Mucosa of gallbladder (tissue), 1 donor: ENCODE results near the gene CSKMT. TPM values are rescaled to one million over a fixed set of nuclear protein-coding genes. Genes with fewer than 3 reads are reported as not detected.
"Not testable (repeated sequence)": the region's sequence is repeated elsewhere in the genome, so short reads cannot be mapped to it uniquely, and the experiment has no call there.

Experiments
- DNase-seq: peaks from one replicate; pipeline ENCODE4 v3.0.0-alpha.2; 2020; ENCODE audit warnings: low spot score
- total RNA-seq: library from RNA; stranded (reverse); gene quantifications from one replicate; pipeline ENCODE4 v1.2.1, GENCODE V29; 2021
- donor health status: DM: no; HTN: no; CAD: no.

CSKMT gene
- total RNA-seq, 1 donor from 2014 or later, result 10.6 TPM

GRCh38 chr11:62688491-62688890 lies 23.4 kb downstream of the CSKMT start:
- DNase-seq, result no peak

DNA sequence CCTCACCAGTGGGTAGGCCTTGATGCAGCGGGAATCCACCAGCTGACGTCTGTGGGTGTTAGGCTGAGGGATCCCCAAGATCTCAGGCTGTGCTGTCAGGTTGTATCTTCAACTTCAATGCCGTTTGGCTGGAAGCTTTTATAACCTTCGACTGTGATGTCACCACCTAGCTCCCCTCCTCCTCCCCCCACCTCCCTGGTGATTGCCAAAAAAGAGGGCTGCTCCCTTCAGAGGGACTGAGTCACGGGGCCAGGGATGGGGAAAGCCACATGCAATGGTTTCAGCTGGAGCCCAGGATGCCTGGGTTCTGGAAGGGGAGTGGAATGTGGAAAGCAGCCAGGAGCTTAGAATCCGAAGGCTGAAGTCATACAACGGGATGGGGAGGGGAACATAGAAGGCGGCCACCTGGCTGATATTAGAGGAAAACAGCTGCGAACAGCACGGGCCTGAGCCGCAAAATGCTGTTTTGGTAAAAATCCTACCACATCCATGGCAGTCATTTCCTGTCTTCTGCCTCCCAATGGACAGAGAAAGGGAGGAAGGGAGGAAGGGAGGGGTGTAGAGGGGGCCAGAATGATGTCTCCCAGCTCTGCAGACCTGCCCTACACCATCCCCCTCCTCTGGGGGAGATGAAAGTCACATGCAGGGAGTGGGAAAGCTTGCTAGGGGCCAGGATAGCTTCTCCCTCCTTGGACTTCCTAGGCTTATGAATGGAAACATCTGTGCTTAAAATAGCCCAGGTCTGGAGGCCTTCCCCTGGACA lies 24.5 kb downstream of the CSKMT start, which contains the start of gene LRRN4CL:
Gene LRRN4CL, minus strand, starts transcription at position 110 of the 763 bp plus-strand sequence. CDS start 1,022 bp downstream, outside the sequence.
- DNase-seq, result peak; percentile 65

DNA sequence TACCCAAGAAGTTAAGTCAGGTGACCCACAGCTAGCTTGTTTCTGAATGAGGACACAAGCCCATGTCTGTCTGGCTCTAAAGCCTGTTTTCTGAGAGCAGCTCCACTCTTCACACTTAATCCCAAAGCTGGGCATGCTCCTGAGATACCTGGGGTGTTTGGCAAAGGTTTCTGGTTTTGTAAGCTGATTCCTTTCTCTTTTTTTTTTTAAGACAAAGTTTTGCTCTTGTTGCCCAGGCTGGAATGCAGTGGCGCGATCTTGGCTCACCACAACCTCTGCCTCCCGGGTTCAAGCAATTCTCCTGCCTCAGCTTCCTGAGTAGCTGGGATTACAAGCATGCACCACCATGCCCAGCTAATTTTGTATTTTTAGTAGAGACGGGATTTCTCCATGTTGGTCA lies 28.5 kb downstream of the CSKMT start:
- DNase-seq, result not testable (repeated sequence)

- peak; percentile 77 for DNase-seq
These were observed 29.5 kb downstream of the CSKMT start for GRCh38 chr11:62694455-62695167.

DNA sequence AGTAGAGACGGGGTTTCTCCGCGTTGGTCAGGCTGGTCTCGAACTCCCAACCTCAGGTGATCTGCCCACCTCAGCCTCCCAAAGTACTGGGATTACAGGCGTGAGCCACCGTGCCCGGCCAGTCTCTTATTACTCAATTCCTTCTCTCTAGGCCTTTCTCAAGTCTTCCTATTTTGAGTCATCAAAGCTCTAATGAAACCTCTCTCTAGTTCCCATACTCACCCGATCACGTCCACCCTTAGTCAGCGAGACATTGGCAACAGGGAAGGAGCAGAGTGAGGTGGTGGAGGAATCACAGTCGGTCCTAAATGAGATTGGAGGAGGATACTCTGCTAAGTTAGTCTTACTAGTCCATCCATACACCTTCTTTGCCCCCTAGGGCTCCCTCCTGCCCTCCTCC lies 37.1 kb downstream of the CSKMT start:
- no peak for DNase-seq

- DNase-seq, result not testable (repeated sequence)
These were observed 38.8 kb downstream of the CSKMT start for GRCh38 chr11:62703921-62704320.

DNA sequence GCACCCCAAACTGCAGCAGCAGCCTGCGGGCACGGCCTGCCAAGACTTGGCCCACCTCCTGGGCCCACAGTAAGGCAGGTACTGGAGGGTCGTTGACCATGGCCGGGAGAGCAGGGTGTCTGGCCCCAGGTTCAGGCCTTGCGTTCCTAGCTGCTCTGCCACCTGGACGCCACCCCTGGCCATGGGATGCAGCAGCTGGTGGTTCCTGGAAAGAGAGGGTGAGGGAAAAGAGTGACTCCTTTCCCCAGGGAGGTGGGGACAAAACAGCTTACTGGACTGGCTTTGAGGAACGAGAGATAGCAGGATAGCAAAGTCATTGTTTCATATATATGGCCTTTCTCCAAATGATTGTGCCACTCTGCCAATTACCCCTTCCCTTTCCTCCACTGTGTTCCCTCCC lies 40.3 kb downstream of the CSKMT start:
- no peak for DNase-seq

DNA sequence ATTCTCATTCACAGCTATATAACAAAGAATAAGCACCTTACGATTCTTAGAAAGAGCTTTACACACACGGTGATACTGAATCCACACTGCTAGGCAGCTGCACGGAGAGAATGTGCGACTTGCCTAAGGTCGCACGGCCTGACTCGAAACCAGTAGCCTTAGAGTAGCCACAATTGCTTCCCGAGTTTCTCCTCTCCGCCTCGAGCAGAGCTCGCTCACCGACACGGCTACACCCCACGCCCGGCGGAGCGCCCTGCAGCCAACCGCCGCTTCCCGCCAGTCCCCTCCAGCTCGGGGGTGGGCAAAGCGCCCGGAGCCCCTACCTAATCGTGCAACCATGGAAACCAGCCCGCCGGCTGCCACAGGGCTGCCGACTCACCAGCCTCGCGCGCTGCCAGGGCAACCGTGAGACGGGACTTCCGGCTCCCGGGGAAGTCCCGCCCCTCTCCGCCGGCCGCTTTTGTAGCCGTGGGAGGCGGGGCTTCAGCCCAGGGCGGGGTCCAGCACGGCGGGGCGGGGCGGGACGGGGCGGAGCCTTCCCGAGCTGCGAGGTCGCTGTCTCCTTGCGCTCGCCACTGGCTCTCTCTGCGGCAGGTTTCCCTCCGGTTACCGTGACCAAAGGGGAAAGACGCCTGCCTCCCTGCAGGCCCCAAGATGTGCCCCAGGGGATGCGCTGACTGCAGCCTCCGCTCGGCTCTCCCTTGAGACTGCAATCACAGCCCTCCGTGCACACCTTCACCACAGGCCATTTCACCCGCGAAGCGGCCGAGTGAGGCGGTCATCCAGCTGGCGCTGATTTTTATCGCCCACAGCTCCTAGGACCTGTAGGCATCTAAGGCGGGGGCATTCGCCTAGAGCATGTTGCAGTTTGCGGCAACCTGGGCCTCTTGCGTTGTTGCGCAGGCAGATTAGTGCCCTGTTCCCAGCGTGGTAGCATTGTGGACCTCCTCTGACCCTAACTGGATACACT lies 41.1 kb downstream of the CSKMT start:
- peak; percentile 94 for DNase-seq

GRCh38 chr11:62706850-62707247 lies 41.7 kb downstream of the CSKMT start:
- no peak for DNase-seq

DNA sequence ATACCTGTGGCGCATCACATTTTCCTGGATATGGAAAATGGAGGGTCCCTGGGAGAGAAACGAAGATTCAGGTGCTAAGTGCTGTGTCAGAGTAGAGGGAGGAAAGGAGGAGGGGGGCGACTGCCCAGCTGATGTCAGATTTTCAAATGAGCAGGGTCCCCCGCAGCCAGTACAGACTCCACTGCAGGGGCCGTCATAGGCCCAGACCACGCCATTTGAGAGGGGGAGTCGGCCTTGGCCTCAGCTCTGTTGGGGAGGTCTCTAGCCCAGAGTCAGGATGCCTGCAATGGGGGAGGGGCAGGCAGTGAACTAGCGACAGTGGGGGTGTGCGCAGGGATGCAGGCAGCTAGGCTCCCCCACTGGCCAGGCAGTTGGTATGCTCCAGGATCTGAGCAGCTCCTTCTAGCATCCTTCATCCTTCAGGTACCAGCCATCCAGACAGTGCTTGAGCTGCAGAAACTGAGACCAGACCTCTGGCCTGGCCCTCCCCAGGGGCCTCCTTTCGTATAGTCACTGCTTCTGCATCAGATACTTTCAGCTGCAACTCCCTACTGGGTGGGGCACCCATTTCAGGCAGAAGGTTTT lies 42.3 kb downstream of the CSKMT start, which contains the start of the genes BSCL2 and GNG3:
Gene BSCL2, minus strand, starts transcription at position 148 of the 585 bp plus-strand sequence. CDS start 229 bp downstream, outside the sequence.
Gene GNG3, plus strand, starts transcription at position 400 of the 585 bp plus-strand sequence. CDS start 620 bp downstream, outside the sequence.
- no peak for DNase-seq

- no peak for DNase-seq
These were observed 43.3 kb downstream of the CSKMT start for GRCh38 chr11:62708392-62708791.

DNA sequence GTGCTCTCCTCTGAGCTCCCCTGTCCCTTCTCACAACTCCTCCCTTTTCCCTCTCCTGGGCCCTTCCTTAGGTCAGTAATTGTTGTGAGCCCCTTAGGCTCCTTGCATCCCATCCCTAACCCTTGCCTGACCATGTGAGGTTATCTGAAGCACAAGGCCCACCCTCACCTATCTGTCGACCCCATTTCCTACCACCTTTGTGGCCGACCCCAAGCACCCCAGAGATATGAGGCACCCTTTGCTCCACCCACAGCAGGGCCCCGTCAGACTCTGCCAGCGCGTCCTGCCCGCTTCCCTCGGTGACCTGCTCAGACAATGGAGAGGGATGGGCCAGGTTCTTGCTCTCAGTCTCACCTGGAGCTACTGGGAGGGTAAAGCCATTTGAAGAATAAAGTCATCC lies 43.7 kb downstream of the CSKMT start:
- peak; percentile 54 for DNase-seq

GRCh38 chr11:62709247-62710000 lies 44.3 kb downstream of the CSKMT start:
- peak; percentile 98 for DNase-seq

DNA sequence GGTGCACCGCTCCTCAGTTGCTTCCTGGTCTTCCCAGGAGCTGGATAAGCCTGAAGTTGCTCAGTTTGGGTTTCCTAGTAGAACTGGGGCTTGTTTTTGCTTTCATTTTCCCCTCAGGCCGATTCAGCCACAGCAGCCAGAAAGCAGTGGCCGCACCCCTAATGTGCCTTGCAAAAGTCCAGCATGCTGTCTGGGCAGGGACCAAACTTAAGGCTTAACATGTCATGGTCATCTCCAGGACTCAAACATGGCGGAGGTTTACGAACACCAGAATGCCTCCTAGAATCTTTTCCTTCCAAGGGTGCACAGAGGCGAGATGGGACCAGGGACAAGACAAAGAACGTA lies 44.9 kb downstream of the CSKMT start:
- DNase-seq, result no peak

DNA sequence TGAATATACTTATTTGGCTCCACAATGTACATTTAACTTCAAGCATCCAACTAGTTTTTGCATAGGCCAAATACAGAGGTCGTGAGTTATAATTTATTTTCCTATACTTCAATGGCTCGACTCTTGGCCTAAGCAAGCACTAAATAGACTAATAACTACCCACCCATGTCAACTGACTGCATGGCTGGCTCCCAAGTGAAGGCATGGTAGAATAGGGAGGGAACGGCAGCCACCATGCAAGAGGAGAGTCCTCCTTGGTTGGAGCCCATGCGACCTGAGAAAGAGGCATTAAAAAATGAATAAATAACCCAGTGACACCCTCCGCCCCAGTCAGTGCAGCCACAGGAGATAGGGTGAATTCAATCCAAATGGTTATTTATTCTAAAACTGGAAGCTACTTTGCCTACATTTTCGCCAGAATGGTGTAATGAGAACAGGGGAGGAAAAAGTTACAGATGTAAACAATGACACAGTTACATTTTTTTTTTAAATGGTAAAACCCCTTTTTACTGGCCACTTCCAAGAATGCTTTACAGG lies 47.2 kb downstream of the CSKMT start:
- DNase-seq, result no peak

- no peak for DNase-seq
These were observed 47.7 kb downstream of the CSKMT start for GRCh38 chr11:62712861-62713260.

DNA sequence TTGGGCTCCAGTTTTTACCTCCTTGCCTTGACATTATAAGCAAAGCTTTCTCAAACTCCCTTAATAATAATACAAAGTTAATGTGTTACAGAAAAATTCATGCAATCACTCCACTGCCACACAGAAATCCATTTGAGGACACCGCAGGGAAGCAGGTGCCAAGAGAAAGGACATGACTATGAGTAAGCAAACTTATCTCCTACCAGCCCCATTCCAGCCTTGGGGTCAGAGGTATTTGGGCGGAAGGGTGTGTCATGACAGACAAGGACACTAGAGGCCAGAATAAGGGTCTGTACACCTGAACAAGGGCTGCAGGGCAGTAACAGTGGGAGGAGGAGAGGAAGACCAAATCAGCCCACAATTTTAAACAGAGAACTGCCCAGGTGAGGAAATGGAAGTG lies 48.2 kb downstream of the CSKMT start:
- peak; percentile 81 for DNase-seq

- no peak for DNase-seq
These were observed 50.3 kb downstream of the CSKMT start for GRCh38 chr11:62715150-62716130.

GRCh38 chr11:62716206-62716605 lies 51.1 kb downstream of the CSKMT start:
- DNase-seq, result no peak
